Thymus (tissue), 11 donors: Measurements from ENCODE around the gene KIRREL3. TPM values are rescaled to one million over a fixed set of nuclear protein-coding genes. Genes with fewer than 3 reads are reported as not detected.

Experiments
- DNase-seq, 9 donors: peaks; one replicate each; pipeline ENCODE4 v3.0.0-alpha.2; 2013; ENCODE audit warnings: low spot score in 9 of 9, low read depth in 6 of 9, missing footprints in 1 of 9
- H3K27ac ChIP-seq, 2 donors: one replicate each; pipeline ENCODE4 v1.5.1; 2013; ENCODE audit warnings: control low read depth in 1 of 2, low read depth in 1 of 2, low read length in 1 of 2, mild to moderate bottlenecking in 1 of 2, moderate library complexity in 1 of 2
- H3K27me3 ChIP-seq, 2 donors: one replicate each; pipeline ENCODE4 v1.5.1; 2013; ENCODE audit warnings: low read length in 1 of 2; ENCODE audit not compliant: control insufficient read depth in 2 of 2, insufficient read depth in 1 of 2
- H3K36me3 ChIP-seq, 2 donors: one replicate each; pipeline ENCODE4 v1.5.1; 2013; ENCODE audit warnings: low read length in 1 of 2, mild to moderate bottlenecking in 1 of 2, moderate library complexity in 1 of 2; ENCODE audit not compliant: control insufficient read depth in 2 of 2, insufficient read depth in 2 of 2
- H3K4me1 ChIP-seq, 2 donors: one replicate each; pipeline ENCODE4 v1.5.1; 2013; ENCODE audit warnings: low read length in 2 of 2; ENCODE audit not compliant: control insufficient read depth in 2 of 2, insufficient read depth in 2 of 2
- H3K4me3 ChIP-seq, 2 donors: one replicate each; pipeline ENCODE4 v1.5.1; 2013; ENCODE audit warnings: low read length in 2 of 2, control low read depth in 1 of 2, mild to moderate bottlenecking in 1 of 2
- H3K9me3 ChIP-seq, 2 donors: one replicate each; pipeline ENCODE4 v1.5.1; 2013; ENCODE audit warnings: low read length in 1 of 2, mild to moderate bottlenecking in 1 of 2; ENCODE audit not compliant: control insufficient read depth in 2 of 2, insufficient read depth in 1 of 2
- WGBS: extraction: QIAGEN DNeasy Blood & Tissue Kit; methylation state at CpG from one replicate; pipeline ENCODE4 v1.1.7; 2013; 5-methylcytosine and 5-hydroxymethylcytosine counted together
- polyA plus RNA-seq: library from polyadenylated mRNA; stranded (reverse); fragments of 200-250 nt; gene quantifications from one replicate; pipeline ENCODE4 v1.2.3, GENCODE V29; 2013
- total RNA-seq: library from RNA; stranded (reverse); fragments of 120-200 nt; gene quantifications from one replicate; pipeline ENCODE4 v1.2.4, GENCODE V29; 2013
- donor health status: healthy.

Gene KIRREL3
- total and polyA plus RNA-seq, 2 donors = 0.09 to 0.14 TPM

GRCh38 chr11:126739499-126740145 lies 260.9 kb downstream of the KIRREL3 start:
- peak overlapping the region in 1 of 2 donors; percentile 12 for H3K27ac ChIP-seq
- H3K4me1 ChIP-seq = no peaks in the 10 kb centered on the region
- no peaks in the 10 kb centered on the region for H3K36me3 ChIP-seq
- H3K27me3 ChIP-seq = peaks cover 0 to 2% of the 10 kb centered on the region in 2 donors
- no peak for DNase-seq
- H3K4me3 ChIP-seq = no peak overlapping the region
- H3K9me3 ChIP-seq = no peaks in the 10 kb centered on the region
- 72% methylated on average over 2 of the region's 2 CpGs for WGBS

GRCh38 chr11:126738295-126739031 lies 262.1 kb downstream of the KIRREL3 start:
- Histone ChIP-seq H3K27ac (no peak overlapping the region), H3K9me3 (no peaks in the 10 kb centered on the region), H3K36me3 (no peaks in the 10 kb centered on the region), H3K4me3 (no peak overlapping the region), H3K27me3 (peaks cover 0 to 2% of the 10 kb centered on the region in 2 donors), H3K4me1 (no peaks in the 10 kb centered on the region)
- no peak for DNase-seq
- 77% methylated on average over 9 of the region's 9 CpGs for WGBS

GRCh38 chr11:126736682-126737572 lies 263.6 kb downstream of the KIRREL3 start:
- H3K27me3 ChIP-seq = peaks cover 0 to 2% of the 10 kb centered on the region in 2 donors
- no peak overlapping the region for H3K27ac ChIP-seq
- no peaks in the 10 kb centered on the region for H3K4me1 ChIP-seq
- WGBS = 86% methylated on average over 12 of the region's 12 CpGs
- no peak overlapping the region for H3K4me3 ChIP-seq
- no peak for DNase-seq
- no peaks in the 10 kb centered on the region for H3K36me3 ChIP-seq
- no peaks in the 10 kb centered on the region for H3K9me3 ChIP-seq

GRCh38 chr11:126734752-126735151 lies 265.8 kb downstream of the KIRREL3 start:
- Histone ChIP-seq H3K9me3 (no peaks in the 10 kb centered on the region), H3K4me1 (no peaks in the 10 kb centered on the region), H3K36me3 (no peaks in the 10 kb centered on the region), H3K27me3 (peaks cover 0 to 2% of the 10 kb centered on the region in 2 donors), H3K27ac (no peak overlapping the region), H3K4me3 (no peak overlapping the region)
- 69% methylated on average over 7 of the region's 7 CpGs for WGBS
- DNase-seq = no peak

GRCh38 chr11:126733685-126734084 lies 266.9 kb downstream of the KIRREL3 start:
- no peaks in the 10 kb centered on the region for H3K4me1 ChIP-seq
- peaks cover 0 to 2% of the 10 kb centered on the region in 2 donors for H3K27me3 ChIP-seq
- no peaks in the 10 kb centered on the region for H3K36me3 ChIP-seq
- WGBS = 89% methylated on average over 2 of the region's 2 CpGs
- H3K27ac ChIP-seq = no peak overlapping the region
- no peak for DNase-seq
- H3K4me3 ChIP-seq = no peak overlapping the region
- H3K9me3 ChIP-seq = no peaks in the 10 kb centered on the region

- Histone ChIP-seq H3K36me3 (no peaks in the 10 kb centered on the region), H3K4me1 (no peaks in the 10 kb centered on the region), H3K27ac (no peak overlapping the region), H3K9me3 (no peaks in the 10 kb centered on the region), H3K4me3 (no peak overlapping the region), H3K27me3 (peaks cover 0 to 2% of the 10 kb centered on the region in 2 donors)
- DNase-seq = no peak
- 68% methylated on average over 4 of the region's 4 CpGs for WGBS
Observed at GRCh38 chr11:126732981-126733380, 267.6 kb downstream of the KIRREL3 start.

GRCh38 chr11:126731576-126732142 lies 268.9 kb downstream of the KIRREL3 start:
- WGBS = 37% methylated on average over 4 of the region's 4 CpGs
- H3K4me3 ChIP-seq = no peak overlapping the region
- no peaks in the 10 kb centered on the region for H3K27me3 ChIP-seq
- no peaks in the 10 kb centered on the region for H3K9me3 ChIP-seq
- no peaks in the 10 kb centered on the region for H3K4me1 ChIP-seq
- H3K36me3 ChIP-seq = no peaks in the 10 kb centered on the region
- no peak overlapping the region for H3K27ac ChIP-seq
- DNase-seq = no peak

GRCh38 chr11:126727381-126727780 lies 273.2 kb downstream of the KIRREL3 start:
- Histone ChIP-seq H3K4me1 (no peaks in the 10 kb centered on the region), H3K27ac (no peak overlapping the region), H3K4me3 (no peak overlapping the region), H3K9me3 (no peaks in the 10 kb centered on the region), H3K27me3 (no peaks in the 10 kb centered on the region), H3K36me3 (no peaks in the 10 kb centered on the region)
- 84% methylated on average over 5 of the region's 5 CpGs for WGBS
- no peak for DNase-seq
